SK-N-SH (cell line): ENCODE data around the gene GPR179.

Source experiments
- CTCF ChIP-seq: fragments of 200-600 bp; sonication (generic); IDR thresholded peaks from 2 replicates; pipeline ENCODE4 v1.6.1; 2017; ENCODE audit warnings: antibody characterized with exemption, mild to moderate bottlenecking, moderate library complexity
- EP300 ChIP-seq, 2 experiments: IDR thresholded peaks; 2 replicates each; pipeline versions ENCODE4 v1.4.0 to v1.6.1; 2012; ENCODE audit warnings: borderline replicate concordance in 1 of 2, low read depth in 1 of 2, low read length in 1 of 2
- NRF1 ChIP-seq: IDR thresholded peaks from 2 replicates; pipeline ENCODE4 v1.6.1; 2012; ENCODE audit warnings: low read depth, mild to moderate bottlenecking, low read length

GRCh38 chr17:38336838-38337237, 6.9 kb downstream of the GPR179 start:
- TF ChIP-seq CTCF (no peak), EP300 (IDR thresholded peaks at IDR 0.05; ENCODE audit: borderline replicate concordance in 1 of 2, low read depth in 1 of 2, low read length in 1 of 2) (no peak), NRF1 (no peak)
